H9 (cell line): Measurements from ENCODE around the gene KCNJ15. TPM values are rescaled to one million over a fixed set of nuclear protein-coding genes. Genes with fewer than 3 reads are reported as not detected.

ENCODE experiments used
- DNase-seq: peaks from one replicate; pipeline ENCODE4 v3.0.0-alpha.2; 2017
- H2AFZ ChIP-seq: one replicate; pipeline ENCODE4 v1.6.1; 2013; ENCODE audit warnings: mild to moderate bottlenecking, low read length, control low read depth, moderate library complexity
- H2AK5ac ChIP-seq: 2 replicates; pipeline ENCODE4 v1.6.1; 2013; ENCODE audit warnings: low read length, control low read depth, mixed read lengths; ENCODE audit not compliant: insufficient read length
- H2BK120ac ChIP-seq: one replicate; pipeline ENCODE4 v1.6.1; 2013; ENCODE audit warnings: low read depth, mild to moderate bottlenecking, low read length, control low read depth, inconsistent platforms; ENCODE audit not compliant: poor library complexity, severe bottlenecking
- H2BK12ac ChIP-seq: 2 replicates; pipeline ENCODE4 v1.6.1; 2013; ENCODE audit warnings: low read length, control low read depth, mixed read lengths, low read depth; ENCODE audit not compliant: insufficient read length
- H2BK15ac ChIP-seq: 2 replicates; pipeline ENCODE4 v1.6.1; 2013; ENCODE audit warnings: low read depth, low read length, control low read depth
- H2BK20ac ChIP-seq: one replicate; pipeline ENCODE4 v1.6.1; 2013; ENCODE audit warnings: low read depth, mild to moderate bottlenecking, low read length, control low read depth, inconsistent platforms; ENCODE audit not compliant: poor library complexity, severe bottlenecking
- H2BK5ac ChIP-seq: 2 replicates; pipeline ENCODE4 v1.6.1; 2013; ENCODE audit warnings: low read length, control low read depth, mixed read lengths; ENCODE audit not compliant: insufficient read length
- H3K14ac ChIP-seq: 2 replicates; pipeline ENCODE4 v1.6.1; 2013; ENCODE audit warnings: low read length, control low read depth; ENCODE audit not compliant: insufficient read depth
- H3K18ac ChIP-seq: 2 replicates; pipeline ENCODE4 v1.6.1; 2013; ENCODE audit warnings: low read depth, mild to moderate bottlenecking, mixed read lengths, low read length, control low read depth; ENCODE audit not compliant: insufficient read length
- H3K23ac ChIP-seq: 2 replicates; pipeline ENCODE4 v1.6.1; 2013; ENCODE audit warnings: low read length, control low read depth, mixed read lengths, low read depth; ENCODE audit not compliant: insufficient read length
- H3K23me2 ChIP-seq: 2 replicates; pipeline ENCODE4 v1.6.1; 2013; ENCODE audit warnings: low read depth, mild to moderate bottlenecking, mixed read lengths, low read length, control low read depth; ENCODE audit not compliant: insufficient read length, poor library complexity, severe bottlenecking
- H3K27ac ChIP-seq: 2 replicates; pipeline ENCODE4 v1.5.1; 2013; ENCODE audit warnings: low read length, control low read depth, mixed read lengths, low read depth; ENCODE audit not compliant: insufficient read length
- H3K27me3 ChIP-seq: 2 replicates; pipeline ENCODE4 v1.6.1; 2013; ENCODE audit warnings: low read length, control low read depth, inconsistent platforms; ENCODE audit not compliant: insufficient read depth
- H3K4ac ChIP-seq: 2 replicates; pipeline ENCODE4 v1.6.1; 2013; ENCODE audit warnings: low read depth, mild to moderate bottlenecking, control low read depth, inconsistent platforms, low read length, moderate library complexity
- H3K4me1 ChIP-seq: 2 replicates; pipeline ENCODE4 v1.6.1; 2013; ENCODE audit warnings: low read length, control low read depth, inconsistent platforms; ENCODE audit not compliant: insufficient read depth
- H3K4me2 ChIP-seq: 2 replicates; pipeline ENCODE4 v1.6.1; 2013; ENCODE audit warnings: low read length, control low read depth, mixed read lengths; ENCODE audit not compliant: insufficient read length, insufficient read depth
- H3K56ac ChIP-seq: 2 replicates; pipeline ENCODE4 v1.6.1; 2013; ENCODE audit warnings: low read depth, mild to moderate bottlenecking, mixed read lengths, low read length, control low read depth; ENCODE audit not compliant: insufficient read length
- H3K79me1 ChIP-seq: 2 replicates; pipeline ENCODE4 v1.6.1; 2013; ENCODE audit warnings: low read depth, mild to moderate bottlenecking, moderate library complexity, low read length, control low read depth, inconsistent platforms; ENCODE audit not compliant: insufficient read depth, poor library complexity, severe bottlenecking
- H3K79me2 ChIP-seq: 2 replicates; pipeline ENCODE4 v1.6.1; 2013; ENCODE audit warnings: low read length, control low read depth, inconsistent platforms; ENCODE audit not compliant: insufficient read depth
- H3K9ac ChIP-seq: 2 replicates; pipeline ENCODE4 v1.6.1; 2013; ENCODE audit warnings: low read length, control low read depth, mixed read lengths; ENCODE audit not compliant: insufficient read length; ENCODE audit errors: extremely low read depth
- H3K9me3 ChIP-seq: one replicate; pipeline ENCODE4 v1.6.1; 2013; ENCODE audit warnings: low read depth, low read length, inconsistent platforms; ENCODE audit not compliant: control insufficient read depth
- H3T11ph ChIP-seq: one replicate; pipeline ENCODE4 v1.6.1; 2013; ENCODE audit warnings: mild to moderate bottlenecking, low read length, control low read depth, inconsistent platforms
- H4K20me1 ChIP-seq: one replicate; pipeline ENCODE4 v1.6.1; 2013; ENCODE audit not compliant: control insufficient read depth, insufficient read length, insufficient read depth
- H4K5ac ChIP-seq: 2 replicates; pipeline ENCODE4 v1.6.1; 2013; ENCODE audit warnings: low read depth, mild to moderate bottlenecking, mixed read lengths, low read length, control low read depth; ENCODE audit not compliant: insufficient read length
- H4K8ac ChIP-seq: replicated peaks from 2 replicates; pipeline ENCODE4 v1.6.1; 2013; ENCODE audit warnings: low read length, control low read depth, mixed read lengths, low read depth; ENCODE audit not compliant: insufficient read length
- H4K91ac ChIP-seq: 2 replicates; pipeline ENCODE4 v1.6.1; 2013; ENCODE audit warnings: low read depth, mild to moderate bottlenecking, moderate library complexity, mixed read lengths, low read length, control low read depth; ENCODE audit not compliant: insufficient read length
- H3K27ac Mint-ChIP-seq, 3 experiments: 2 replicates in 2 of 3; 3 replicates in 1 of 3; pipeline ENCODE4 v1.8.0; 2020 to 2021; ENCODE audit warnings: mixed read lengths in 3 of 3, mild to moderate bottlenecking in 1 of 3, moderate library complexity in 1 of 3
- H3K27me3 Mint-ChIP-seq: 2 replicates; pipeline ENCODE4 v1.8.0; 2021; ENCODE audit warnings: low read depth, mild to moderate bottlenecking, moderate library complexity, mixed read lengths
- H3K36me3 Mint-ChIP-seq, 3 experiments: 2 replicates in 2 of 3; 3 replicates in 1 of 3; pipeline ENCODE4 v1.8.0; 2020 to 2021; ENCODE audit warnings: low read depth in 3 of 3, mixed read lengths in 3 of 3; ENCODE audit not compliant: insufficient read depth in 1 of 3
- H3K4me1 Mint-ChIP-seq, 2 experiments: 2 replicates each; pipeline ENCODE4 v1.8.0; 2020; ENCODE audit warnings: mixed read lengths in 2 of 2
- H3K4me3 Mint-ChIP-seq, 2 experiments: 2 replicates in 1 of 2; 3 replicates in 1 of 2; pipeline ENCODE4 v1.8.0; 2020 to 2021; ENCODE audit warnings: mild to moderate bottlenecking in 2 of 2, mixed read lengths in 2 of 2, moderate library complexity in 1 of 2
- H3K9me3 Mint-ChIP-seq, 2 experiments: 2 replicates in 1 of 2; 3 replicates in 1 of 2; pipeline ENCODE4 v1.8.0; 2020; ENCODE audit warnings: mild to moderate bottlenecking in 2 of 2, mixed read lengths in 2 of 2, moderate library complexity in 1 of 2
- WGBS: extraction: QIAGEN DNeasy Blood & Tissue Kit; methylation state at CpG from one replicate; pipeline ENCODE4 v1.1.7; 2013; ENCODE audit warnings: missing lambda C conversion rate, low lambda C conversion rate, mixed read lengths; ENCODE audit not compliant: insufficient read length; ENCODE audit errors: extremely low coverage; 5-methylcytosine and 5-hydroxymethylcytosine counted together
- total RNA-seq: library from RNA; stranded (reverse); gene quantifications from 2 replicates; pipeline ENCODE4 v1.2.1, GENCODE V29; 2021
- TF ChIP-seq, protein P1 (sequence below): fragments of 200-600 bp; sonication (generic); conservative IDR thresholded peaks from 3 replicates; pipeline ENCODE4 v1.8.0; 2021; ENCODE audit warnings: antibody characterized with exemption, mild to moderate bottlenecking

The KCNJ15 gene
- total RNA-seq, 1 experiment from 2014 or later, result not detected

DNA sequence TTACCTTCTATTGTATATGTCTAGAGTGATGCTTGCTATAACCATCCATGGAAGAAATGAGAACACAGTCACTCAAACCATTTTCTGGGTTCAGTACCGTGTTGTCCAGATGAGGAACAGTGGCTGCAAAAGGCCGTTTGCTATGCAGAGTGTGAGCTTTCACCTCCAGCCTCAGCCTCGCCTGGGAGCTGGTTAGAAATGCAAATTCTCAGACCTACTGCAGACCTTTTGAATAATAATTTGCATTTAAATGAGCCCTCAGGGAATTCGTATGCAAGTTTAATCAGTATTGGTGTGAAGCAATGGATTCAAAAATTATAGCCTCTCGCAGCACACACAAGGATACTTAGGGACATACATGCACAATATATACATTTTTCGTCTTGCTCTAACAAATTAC lies 24.1 kb downstream of the KCNJ15 start:
- Histone ChIP-seq H4K8ac (no peak overlapping the region), H3K79me1 (no peaks in the 10 kb centered on the region), H2BK12ac (no peak overlapping the region), H3K23ac (no peak overlapping the region), H3K9me3 (no peaks in the 10 kb centered on the region), H3K4me1 (no peaks in the 10 kb centered on the region), H2BK20ac (no peak overlapping the region), H3K27me3 (no peaks in the 10 kb centered on the region; the same call in 1 of the 2 replicates), H4K5ac (no peak overlapping the region), H3K4me2 (no peak overlapping the region), H3K23me2 (no peaks in the 10 kb centered on the region), H2AFZ (no peak overlapping the region), H2AK5ac (no peak overlapping the region), H3T11ph (no peak overlapping the region), H3K4ac (no peak overlapping the region), H2BK5ac (no peak overlapping the region), H2BK15ac (no peak overlapping the region), H3K14ac (no peak overlapping the region), H3K79me2 (no peaks in the 10 kb centered on the region), H2BK120ac (no peak overlapping the region), H4K20me1 (no peaks in the 10 kb centered on the region), H3K18ac (no peak overlapping the region), H3K27ac (no peak overlapping the region), H4K91ac (no peak overlapping the region), H3K56ac (no peak overlapping the region), H3K9ac (no peak overlapping the region)
- Mint-ChIP-seq H3K4me1 (peaks cover 0 to 11% of the 10 kb centered on the region in 2 experiments; a peak in 3 of 4 replicates), H3K4me3 (no peak overlapping the region), H3K27ac (no peak overlapping the region), H3K9me3 (peaks cover 0 to 6% of the 10 kb centered on the region in 2 experiments; a peak in 3 of 5 replicates), H3K36me3 (no peaks in the 10 kb centered on the region; a peak in 1 of 7 replicates), H3K27me3 (no peaks in the 10 kb centered on the region; the same call in none of the 2 replicates)
- DNase-seq, result no peak
- WGBS, result no CpG with 5 or more reads among the region's 6 CpGs
- TF ChIP-seq, protein P1, sequence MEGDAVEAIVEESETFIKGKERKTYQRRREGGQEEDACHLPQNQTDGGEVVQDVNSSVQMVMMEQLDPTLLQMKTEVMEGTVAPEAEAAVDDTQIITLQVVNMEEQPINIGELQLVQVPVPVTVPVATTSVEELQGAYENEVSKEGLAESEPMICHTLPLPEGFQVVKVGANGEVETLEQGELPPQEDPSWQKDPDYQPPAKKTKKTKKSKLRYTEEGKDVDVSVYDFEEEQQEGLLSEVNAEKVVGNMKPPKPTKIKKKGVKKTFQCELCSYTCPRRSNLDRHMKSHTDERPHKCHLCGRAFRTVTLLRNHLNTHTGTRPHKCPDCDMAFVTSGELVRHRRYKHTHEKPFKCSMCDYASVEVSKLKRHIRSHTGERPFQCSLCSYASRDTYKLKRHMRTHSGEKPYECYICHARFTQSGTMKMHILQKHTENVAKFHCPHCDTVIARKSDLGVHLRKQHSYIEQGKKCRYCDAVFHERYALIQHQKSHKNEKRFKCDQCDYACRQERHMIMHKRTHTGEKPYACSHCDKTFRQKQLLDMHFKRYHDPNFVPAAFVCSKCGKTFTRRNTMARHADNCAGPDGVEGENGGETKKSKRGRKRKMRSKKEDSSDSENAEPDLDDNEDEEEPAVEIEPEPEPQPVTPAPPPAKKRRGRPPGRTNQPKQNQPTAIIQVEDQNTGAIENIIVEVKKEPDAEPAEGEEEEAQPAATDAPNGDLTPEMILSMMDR, result no peak
